Psoas muscle (tissue), 8 donors: ENCODE results near the gene CCNI. TPM values are rescaled to one million over a fixed set of nuclear protein-coding genes. Genes with fewer than 3 reads are reported as not detected.

Source experiments
- ATAC-seq, 4 donors: fragments of 200-7000 bp; cut with Tn5 transposase; one replicate each; pipeline ENCODE4 v1.9.1; 2020; ENCODE audit warnings: moderate library complexity in 3 of 4, mild to moderate bottlenecking in 2 of 4
- DNase-seq, 2 donors: peaks; one replicate each; pipeline ENCODE4 v3.0.0-alpha.2; 2020
- H3K27ac ChIP-seq: fragments of 200-600 bp; one replicate; pipeline ENCODE4 v1.8.0; 2022
- H3K27me3 ChIP-seq, 3 donors: fragments of 200-600 bp in 1 of 3; one replicate each; pipeline versions ENCODE4 v1.6.1 to v1.8.0; 2013 to 2022; ENCODE audit warnings: low read length in 2 of 3, mild to moderate bottlenecking in 2 of 3, moderate library complexity in 1 of 3; ENCODE audit not compliant: insufficient read depth in 3 of 3
- H3K36me3 ChIP-seq, 2 donors: fragments of 200-600 bp in 1 of 2; one replicate each; pipeline versions ENCODE4 v1.6.1 to v1.8.0; 2013 to 2022; ENCODE audit warnings: low read depth in 1 of 2, mild to moderate bottlenecking in 1 of 2, moderate library complexity in 1 of 2; ENCODE audit not compliant: insufficient read depth in 1 of 2
- H3K4me1 ChIP-seq: fragments of 200-600 bp; one replicate; pipeline ENCODE4 v1.8.0; 2022
- H3K4me3 ChIP-seq: fragments of 200-600 bp; one replicate; pipeline ENCODE4 v1.8.0; 2022; ENCODE audit warnings: mild to moderate bottlenecking
- H3K9me3 ChIP-seq: fragments of 200-600 bp; one replicate; pipeline ENCODE4 v1.8.0; 2022
- WGBS, 3 donors: extraction: QIAGEN DNeasy Blood & Tissue Kit; methylation state at CpG; one replicate each; pipeline versions ENCODE4 v1.1.6 to v1.1.7; 2013; 5-methylcytosine and 5-hydroxymethylcytosine counted together
- intact Hi-C, 2 donors: fragments of 100-400 bp; cut with DNase I; formaldehyde crosslinking; loops; one replicate each; pipeline versions ENCODE4 v1.11.0 to v1.14.2; 2022
- polyA plus RNA-seq, 3 donors: library from polyadenylated mRNA; stranded (reverse); fragments of 200-250 nt; gene quantifications; one replicate each; pipeline ENCODE4 v1.2.3, GENCODE V29; 2013
- total RNA-seq, 4 donors: library from RNA; stranded (reverse); fragmentation: NEBNext Ultra II Directional in 2 of 4; extraction: Animal tissue kit (Norgen Biotek cat#: 25700) in 2 of 4; gene quantifications; one replicate each; pipeline versions ENCODE4 v1.2.1 to v1.2.4, GENCODE V29; 2021 to 2023
- TF ChIP-seq, protein P1 (sequence below): fragments of 200-600 bp; IDR thresholded peaks from one replicate; pipeline ENCODE4 v1.8.0; 2022; ENCODE audit warnings: antibody characterized with exemption
- donor health status: healthy with polysubstance abuse.
- donor health status: DM: no; HTN: no; CAD: no; lungs with moderate emphysema.
- donor health status: Bipolar disorder and iron deficiency.
- donor health status: healthy.
- donor health status: DM: yes; HTN: yes; CAD: no.
- donor health status: DM: no; HTN: no; CAD: no.
- donor health status: DM: no; HTN: no; CAD: no.
- donor health status: DM: yes; HTN: yes; CAD: no.

CCNI gene
- total and polyA plus RNA-seq, 7 donors, result 82.1 to 182 (median 147) TPM

GRCh38 chr4:77025643-77026321 lies 50.0 kb downstream of the CCNI start:
- intact Hi-C loops, result no loop called here

GRCh38 chr4:77023920-77024319 lies 51.9 kb downstream of the CCNI start:
- intact Hi-C loops, result no loop called here
- peaks cover 7 to 89% of the 10 kb centered on the region in 2 donors for H3K36me3 ChIP-seq

More at GRCh38 chr4:77025643-77026321, 50.0 kb downstream of the CCNI start:
- Histone ChIP-seq H3K4me3 (no peak overlapping the region), H3K27ac (no peak overlapping the region), H3K9me3 (no peaks in the 10 kb centered on the region), H3K4me1 (no peaks in the 10 kb centered on the region), H3K36me3 (peaks cover 11 to 89% of the 10 kb centered on the region in 2 donors), H3K27me3 (no peaks in the 10 kb centered on the region)
- no peak for DNase-seq
- TF ChIP-seq, protein P1, sequence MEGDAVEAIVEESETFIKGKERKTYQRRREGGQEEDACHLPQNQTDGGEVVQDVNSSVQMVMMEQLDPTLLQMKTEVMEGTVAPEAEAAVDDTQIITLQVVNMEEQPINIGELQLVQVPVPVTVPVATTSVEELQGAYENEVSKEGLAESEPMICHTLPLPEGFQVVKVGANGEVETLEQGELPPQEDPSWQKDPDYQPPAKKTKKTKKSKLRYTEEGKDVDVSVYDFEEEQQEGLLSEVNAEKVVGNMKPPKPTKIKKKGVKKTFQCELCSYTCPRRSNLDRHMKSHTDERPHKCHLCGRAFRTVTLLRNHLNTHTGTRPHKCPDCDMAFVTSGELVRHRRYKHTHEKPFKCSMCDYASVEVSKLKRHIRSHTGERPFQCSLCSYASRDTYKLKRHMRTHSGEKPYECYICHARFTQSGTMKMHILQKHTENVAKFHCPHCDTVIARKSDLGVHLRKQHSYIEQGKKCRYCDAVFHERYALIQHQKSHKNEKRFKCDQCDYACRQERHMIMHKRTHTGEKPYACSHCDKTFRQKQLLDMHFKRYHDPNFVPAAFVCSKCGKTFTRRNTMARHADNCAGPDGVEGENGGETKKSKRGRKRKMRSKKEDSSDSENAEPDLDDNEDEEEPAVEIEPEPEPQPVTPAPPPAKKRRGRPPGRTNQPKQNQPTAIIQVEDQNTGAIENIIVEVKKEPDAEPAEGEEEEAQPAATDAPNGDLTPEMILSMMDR, result no peak
- no peak for ATAC-seq
- WGBS, 3 donors, result 88 to 97% (median 91%) methylated on average over 1 of the region's 1 CpG

DNA sequence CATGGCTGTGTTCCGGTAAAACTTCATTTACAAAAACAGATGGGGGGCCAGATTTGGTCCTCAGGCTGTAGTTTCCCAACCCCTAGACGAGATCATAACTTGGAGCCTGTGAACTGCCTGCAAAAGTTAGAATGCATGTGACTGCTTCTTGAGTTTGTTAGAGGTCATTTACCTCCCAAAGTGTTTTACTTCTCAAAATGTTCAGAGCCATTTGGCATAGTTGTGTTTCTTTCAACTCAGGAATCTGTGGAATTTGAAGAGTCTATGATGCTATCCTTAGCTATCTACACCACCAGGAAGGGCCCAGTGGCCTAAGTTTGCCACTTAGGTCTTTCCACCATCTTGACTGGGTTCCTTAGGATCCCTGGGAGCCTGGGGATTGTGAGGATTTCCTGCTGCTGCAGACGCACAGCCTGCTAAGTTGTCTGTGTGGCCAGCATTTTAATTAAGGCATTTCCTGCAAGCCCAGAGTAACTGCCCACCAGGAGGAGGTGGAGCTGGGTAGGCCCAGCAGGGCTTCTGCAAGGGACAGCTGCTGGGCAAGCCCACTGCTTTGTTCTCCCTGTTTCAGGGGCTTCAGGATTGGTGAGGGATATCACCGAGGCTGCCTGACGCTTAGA lies 53.1 kb downstream of the CCNI start:
- no peaks in the 10 kb centered on the region for H3K4me1 ChIP-seq
- WGBS, 3 donors, result 33 to 61% (median 49%) methylated on average over 5 of the region's 5 CpGs
- no peak for ATAC-seq

More at GRCh38 chr4:77023920-77024319, 51.9 kb downstream of the CCNI start:
- 85 to 87% (median 86%) methylated on average over 11 of the region's 11 CpGs for WGBS, 3 donors
- H3K4me1 ChIP-seq, result no peaks in the 10 kb centered on the region
- DNase-seq, result no peak
- H3K27ac ChIP-seq, result no peak overlapping the region
- H3K9me3 ChIP-seq, result no peaks in the 10 kb centered on the region
- no peak overlapping the region for H3K4me3 ChIP-seq
- TF ChIP-seq, protein P1, result no peak
- no peak for ATAC-seq
- no peaks in the 10 kb centered on the region for H3K27me3 ChIP-seq

DNA sequence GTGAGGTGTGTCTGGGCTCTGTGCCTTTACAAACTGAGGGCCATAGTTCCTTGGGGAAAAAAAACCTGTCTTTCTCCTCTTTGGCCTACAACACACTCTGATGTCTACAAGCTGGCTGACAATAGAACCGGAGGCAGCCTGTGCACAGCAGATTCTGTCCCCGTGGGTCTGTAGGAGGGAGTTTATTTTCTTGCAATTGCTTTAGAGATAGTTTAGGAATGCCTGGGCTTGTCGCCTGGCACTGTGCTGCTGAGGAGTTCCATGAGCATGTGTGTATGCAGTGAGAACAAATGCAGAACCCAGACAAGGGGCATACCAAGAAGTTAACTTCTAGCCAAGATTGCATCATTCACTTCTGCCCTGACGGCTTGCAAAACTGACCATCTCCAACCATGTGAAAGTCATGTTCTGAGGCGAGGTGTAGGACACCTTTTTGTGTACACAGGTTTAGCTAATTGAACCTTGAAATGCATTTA lies 54.1 kb downstream of the CCNI start:
- TF ChIP-seq, protein P1, result no peak
- H3K9me3 ChIP-seq, result no peaks in the 10 kb centered on the region
- no peak for DNase-seq
- 56 to 71% (median 60%) methylated on average over 5 of the region's 5 CpGs for WGBS, 3 donors
- H3K36me3 ChIP-seq, result peaks cover 0 to 73% of the 10 kb centered on the region in 2 donors
- no peaks in the 10 kb centered on the region for H3K4me1 ChIP-seq
- H3K27ac ChIP-seq, result no peak overlapping the region
- no peak overlapping the region for H3K4me3 ChIP-seq
- H3K27me3 ChIP-seq, result no peaks in the 10 kb centered on the region
- no peak for ATAC-seq
- intact Hi-C loops, result no loop called here

More for the DNA sequence above, 53.1 kb downstream of the CCNI start:
- no peak overlapping the region for H3K27ac ChIP-seq
- no peaks in the 10 kb centered on the region for H3K27me3 ChIP-seq
- intact Hi-C loops, result no loop called here
- H3K9me3 ChIP-seq, result no peaks in the 10 kb centered on the region
- TF ChIP-seq, protein P1, result no peak
- H3K36me3 ChIP-seq, result peaks cover 0 to 83% of the 10 kb centered on the region in 2 donors
- no peak for DNase-seq
- H3K4me3 ChIP-seq, result no peak overlapping the region
